H1 (cell line): ENCODE measurements around the gene CAMTA1. TPM values are rescaled to one million over a fixed set of nuclear protein-coding genes. Genes with fewer than 3 reads are reported as not detected.

Source experiments
- BACH1 ChIP-seq: IDR thresholded peaks from 2 replicates; pipeline ENCODE4 v1.6.1; 2012; ENCODE audit warnings: low read length, improper control_type of control experiment
- CEBPB ChIP-seq: IDR thresholded peaks from 2 replicates; pipeline ENCODE4 v1.6.1; 2012; ENCODE audit warnings: low read depth, low read length
- CHD2 ChIP-seq: IDR thresholded peaks from 2 replicates; pipeline ENCODE4 v1.6.1; 2012; ENCODE audit warnings: low read length, improper control_type of control experiment
- CHD7 ChIP-seq: fragments of 300-600 bp; sonication (generic); IDR thresholded peaks from 2 replicates; pipeline ENCODE4 v1.7.1; 2012; ENCODE audit warnings: low read length, moderate library complexity, mild to moderate bottlenecking, inconsistent platforms; ENCODE audit not compliant: insufficient replicate concordance
- GTF2F1 ChIP-seq: IDR thresholded peaks from 2 replicates; pipeline ENCODE4 v1.6.1; 2012; ENCODE audit warnings: low read depth, low read length, improper control_type of control experiment, borderline replicate concordance
- HDAC2 ChIP-seq, 2 experiments: fragments of 300-600 bp in 1 of 2; sonication (generic) in 1 of 2; IDR thresholded peaks; 2 replicates each; pipeline ENCODE4 v1.6.1; 2011 to 2012; ENCODE audit warnings: low read depth in 2 of 2, low read length in 2 of 2, mild to moderate bottlenecking in 2 of 2, moderate library complexity in 2 of 2, borderline replicate concordance in 1 of 2, inconsistent platforms in 1 of 2
- JUN ChIP-seq: IDR thresholded peaks from 2 replicates; pipeline ENCODE4 v1.6.1; 2011; ENCODE audit warnings: low read depth, mild to moderate bottlenecking, improper control_type of control experiment, low read length
- KDM5A ChIP-seq: fragments of 200-600 bp; IDR thresholded peaks from 2 replicates; pipeline ENCODE4 v1.7.1; 2012; ENCODE audit warnings: mild to moderate bottlenecking, low read length, inconsistent platforms, mixed read lengths
- RBBP5 ChIP-seq: IDR thresholded peaks from 2 replicates; pipeline ENCODE4 v1.7.1; 2012; ENCODE audit warnings: low read depth, mild to moderate bottlenecking, inconsistent platforms, low read length, moderate library complexity, borderline replicate concordance
- SIX5 ChIP-seq: IDR thresholded peaks from 2 replicates; pipeline ENCODE4 v1.6.1; 2011; ENCODE audit warnings: mild to moderate bottlenecking, low read depth, low read length
- SRF ChIP-seq: IDR thresholded peaks from 2 replicates; pipeline ENCODE4 v1.6.1; 2011; ENCODE audit warnings: mild to moderate bottlenecking, low read depth, low read length, moderate library complexity
- USF2 ChIP-seq: IDR thresholded peaks from 2 replicates; pipeline ENCODE4 v1.6.1; 2011; ENCODE audit warnings: low read length, improper control_type of control experiment
- polyA plus RNA-seq, 7 experiments: library from polyadenylated mRNA; depleted of rRNA in 3 of 7; stranded (reverse) in 5 of 7; unstranded in 2 of 7; fragments of >200 nt in 5 of 7; fragments of 200-250 nt in 2 of 7; gene quantifications; 1 replicate in 5 of 7; 2 replicates in 1 of 7; 4 replicates in 1 of 7; pipeline versions ENCODE4 v1.2.1 to v1.2.3, GENCODE V29; 2011 to 2013; ENCODE audit warnings: missing spikeins in 2 of 7, mixed read lengths in 2 of 7
- total RNA-seq: library from RNA; stranded (reverse); fragmentation: NEBNext Ultra II Directional; extraction: Animal tissue kit (Norgen Biotek cat#: 25700); gene quantifications from 2 replicates; pipeline ENCODE4 v1.2.1, GENCODE V29; 2021

Gene CAMTA1
- total and polyA plus RNA-seq, 2 of the 8 experiments (the other 6 are each of a cell fraction or from before 2014, with no cell fraction given): 65.0 to 119 TPM

- TF ChIP-seq CHD7 (no peak), USF2 (no peak), CEBPB (no peak), GTF2F1 (no peak), KDM5A (no peak), RBBP5 (no peak), JUN (no peak), CHD2 (no peak), HDAC2 (IDR thresholded peaks at IDR 0.05; ENCODE audit: borderline replicate concordance in 1 of 2, low read depth in 2 of 2, low read length in 2 of 2) (no peak), BACH1 (no peak), SRF (no peak), SIX5 (no peak)
These were observed 860.4 kb downstream of the CAMTA1 start (continued) for GRCh38 chr1:7645751-7646048.
